SK-N-SH (cell line): Measurements from ENCODE around the gene PRG2.

ENCODE experiments used
- GABPA ChIP-seq: IDR thresholded peaks from 2 replicates; pipeline ENCODE4 v1.4.0; 2012; ENCODE audit warnings: low read depth, mild to moderate bottlenecking
- TF ChIP-seq, protein P1 (sequence below): IDR thresholded peaks from 2 replicates; pipeline ENCODE4 v1.4.0; 2012; ENCODE audit warnings: low read depth

DNA sequence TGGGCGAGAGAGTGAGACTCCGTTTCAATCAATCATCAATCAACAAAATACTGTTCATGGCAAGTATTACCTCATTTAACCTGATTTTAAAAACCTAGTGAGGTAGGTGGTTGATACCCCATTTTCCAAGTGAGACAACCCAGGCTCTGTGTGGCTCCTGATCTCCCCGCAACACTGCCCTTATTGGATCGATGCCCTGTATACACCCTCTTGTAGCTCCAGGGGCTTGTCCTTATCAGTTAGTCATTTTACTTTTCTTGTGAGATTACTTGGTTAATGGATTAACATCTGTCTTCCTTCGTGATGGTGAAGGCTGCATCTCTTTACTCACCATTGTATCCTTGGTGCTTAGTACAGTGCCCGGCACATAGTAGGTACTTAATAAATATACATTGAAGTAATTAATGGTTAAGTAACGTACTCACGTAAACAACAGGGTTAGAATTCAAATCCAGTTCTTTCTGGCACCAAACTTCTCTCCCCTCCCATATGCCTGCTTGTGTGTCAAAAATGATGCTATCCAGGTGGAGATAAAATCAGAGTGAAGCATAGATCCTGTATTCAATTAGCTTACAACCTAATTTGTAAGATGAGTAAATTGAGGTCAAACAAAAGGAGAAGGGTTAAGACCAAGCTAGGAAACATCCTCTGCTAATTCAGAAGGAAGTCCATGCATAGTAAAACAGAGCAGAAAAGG is 1.8 kb upstream of the PRG2 start:
- TF ChIP-seq GABPA, result no peak
- TF ChIP-seq, protein P1, sequence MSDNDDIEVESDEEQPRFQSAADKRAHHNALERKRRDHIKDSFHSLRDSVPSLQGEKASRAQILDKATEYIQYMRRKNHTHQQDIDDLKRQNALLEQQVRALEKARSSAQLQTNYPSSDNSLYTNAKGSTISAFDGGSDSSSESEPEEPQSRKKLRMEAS, result no peak
